HCT116 (cell line): Measurements from ENCODE around the gene ZNF229. TPM values are rescaled to one million over a fixed set of nuclear protein-coding genes. Genes with fewer than 3 reads are reported as not detected.

Experiments
- ATAC-seq: fragments of 200-7000 bp; cut with Tn5 transposase; 2 replicates; pipeline ENCODE4 v1.9.1; 2020; ENCODE audit warnings: mild to moderate bottlenecking, moderate library complexity
- BruUV-seq: library from RNA; stranded (reverse); fragments of 400-500 nt; replicated peaks from 2 replicates; lab custom pipeline; 2021; lab: Mats Ljungman, UMichigan
- CTCF ChIA-PET: fragments of 300-600 bp; sonication (Branson Sonifier 250); formaldehyde crosslinking; loops from one replicate; lab custom pipeline; 2021; ENCODE audit warnings: antibody characterized with exemption; lab: Charles Lee
- POLR2A ChIA-PET: fragments of 300-600, 350-600 bp; sonication (Branson Sonifier 250); formaldehyde crosslinking; loops from one replicate; lab custom pipeline; 2021; ENCODE audit warnings: antibody characterized with exemption; lab: Charles Lee
- RAD21 ChIA-PET, 2 experiments: fragments of 300-600 bp; sonication (Branson Sonifier 250); formaldehyde crosslinking; loops; one replicate each; lab custom pipeline; 2023; ENCODE audit warnings: low total read pairs in 2 of 2; ENCODE audit not compliant: uncharacterized antibody in 2 of 2, unreplicated experiment in 2 of 2, low non-redundant PET in 1 of 2; lab: Charles Lee
- DNase-seq: peaks from one replicate; pipeline ENCODE4 v3.0.0-alpha.2; 2010; ENCODE audit warnings: low read depth, low spot score
- H2AFZ ChIP-seq: fragments of 200-600 bp; shearing (Covaris generic), sonication (generic); 2 replicates; pipeline ENCODE4 v1.6.1; 2017; ENCODE audit warnings: low read depth, mixed run types, mixed read lengths, antibody characterized with exemption, low read length; ENCODE audit not compliant: poor library complexity, severe bottlenecking
- H3K27ac ChIP-seq: 2 replicates; pipeline ENCODE4 v1.5.1; 2012; ENCODE audit warnings: low read depth, low read length
- H3K27me3 ChIP-seq: fragments of 200-600 bp; sonication (generic); 2 replicates; pipeline ENCODE4 v1.6.1; 2016; ENCODE audit warnings: mixed run types, low read length, mixed read lengths; ENCODE audit not compliant: insufficient read depth
- H3K36me3 ChIP-seq, 2 experiments: fragments of 200-500 bp in 1 of 2; fragments of 200-600 bp in 1 of 2; sonication (Bioruptor generic) in 1 of 2; sonication (generic) in 1 of 2; 2 replicates each; pipeline versions ENCODE4 v1.5.1 to v1.6.1; 2014 to 2016; ENCODE audit warnings: low read length in 2 of 2, inconsistent platforms in 1 of 2, mixed read lengths in 1 of 2, mixed run types in 1 of 2; ENCODE audit not compliant: insufficient read depth in 2 of 2, control insufficient read depth in 1 of 2
- H3K4me1 ChIP-seq, 2 experiments: fragments of 200-600 bp in 1 of 2; sonication (generic) in 1 of 2; 2 replicates each; pipeline versions ENCODE4 v1.5.1 to v1.6.1; 2012 to 2017; ENCODE audit warnings: low read length in 2 of 2, inconsistent platforms in 1 of 2, mild to moderate bottlenecking in 1 of 2, mixed read lengths in 1 of 2, mixed run types in 1 of 2, moderate library complexity in 1 of 2; ENCODE audit not compliant: insufficient read depth in 2 of 2, control insufficient read depth in 1 of 2
- H3K4me2 ChIP-seq: fragments of 200-600 bp; sonication (generic); 2 replicates; pipeline ENCODE4 v1.6.1; 2017; ENCODE audit warnings: mixed run types, low read length, mixed read lengths
- H3K4me3 ChIP-seq, 2 experiments: fragments of 200-600 bp in 1 of 2; sonication (generic) in 1 of 2; replicated peaks in 1 of 2; 2 replicates each; pipeline ENCODE4 v1.5.1; 2011 to 2016; ENCODE audit warnings: low read length in 2 of 2, control low read depth in 1 of 2, low read depth in 1 of 2, mild to moderate bottlenecking in 1 of 2, mixed read lengths in 1 of 2, mixed run types in 1 of 2
- H3K79me2 ChIP-seq: fragments of 200-600 bp; sonication (generic); 2 replicates; pipeline ENCODE4 v1.6.1; 2017; ENCODE audit warnings: mild to moderate bottlenecking, mixed run types, low read length, moderate library complexity, mixed read lengths; ENCODE audit not compliant: insufficient read depth
- H3K9ac ChIP-seq: fragments of 200-600 bp; sonication (generic); 2 replicates; pipeline ENCODE4 v1.6.1; 2016; ENCODE audit warnings: low read length, mixed read lengths
- H3K9me2 ChIP-seq: fragments of 200-600 bp; sonication (generic), shearing (Covaris generic); 2 replicates; pipeline ENCODE4 v1.6.1; 2017; ENCODE audit warnings: mixed run types, mild to moderate bottlenecking, moderate library complexity; ENCODE audit not compliant: insufficient read depth
- H3K9me3 ChIP-seq, 2 experiments: fragments of 200-500 bp in 1 of 2; fragments of 200-600 bp in 1 of 2; sonication (Bioruptor generic) in 1 of 2; sonication (generic) in 1 of 2; 2 replicates each; pipeline ENCODE4 v1.6.1; 2014 to 2017; ENCODE audit warnings: low read length in 2 of 2, mixed read lengths in 2 of 2, inconsistent platforms in 1 of 2, low read depth in 1 of 2, mild to moderate bottlenecking in 1 of 2, mixed run types in 1 of 2, moderate library complexity in 1 of 2; ENCODE audit not compliant: control insufficient read depth in 1 of 2, insufficient read depth in 1 of 2
- H4K20me1 ChIP-seq: fragments of 200-600 bp; sonication (generic), shearing (Covaris generic); 2 replicates; pipeline ENCODE4 v1.6.1; 2017; ENCODE audit warnings: mixed run types, mild to moderate bottlenecking, moderate library complexity; ENCODE audit not compliant: insufficient read depth
- CEBPB ChIP-seq: IDR thresholded peaks from 2 replicates; pipeline ENCODE4 v1.6.1; 2012; ENCODE audit warnings: low read depth
- CTCF ChIP-seq, 3 experiments: fragments of 200-600 bp in 1 of 3; sonication (generic) in 1 of 3; IDR thresholded peaks in 2 of 3; conservative IDR thresholded peaks in 1 of 3; 2 replicates each; pipeline ENCODE4 v1.5.1; 2012 to 2017; ENCODE audit warnings: low read depth in 2 of 3, low read length in 2 of 3, antibody characterized with exemption in 1 of 3, borderline replicate concordance in 1 of 3, control low read depth in 1 of 3, mild to moderate bottlenecking in 1 of 3, mixed read lengths in 1 of 3, mixed run types in 1 of 3, moderate library complexity in 1 of 3; ENCODE audit not compliant: insufficient read depth in 1 of 3
- FOSL1 ChIP-seq: IDR thresholded peaks from 2 replicates; pipeline ENCODE4 v1.6.1; 2012; ENCODE audit warnings: low read depth
- JUND ChIP-seq: IDR thresholded peaks from 2 replicates; pipeline ENCODE4 v1.6.1; 2012
- MAX ChIP-seq: IDR thresholded peaks from 2 replicates; pipeline ENCODE4 v1.6.1; 2012
- POLR2AphosphoS5 ChIP-seq: IDR thresholded peaks from 2 replicates; pipeline ENCODE4 v1.6.1; 2011; ENCODE audit warnings: mild to moderate bottlenecking, low read depth, low read length, moderate library complexity
- RAD21 ChIP-seq: IDR thresholded peaks from 2 replicates; pipeline ENCODE4 v1.6.1; 2012; ENCODE audit warnings: low read depth, mild to moderate bottlenecking
- SIN3A ChIP-seq: IDR thresholded peaks from 2 replicates; pipeline ENCODE4 v1.6.1; 2012; ENCODE audit warnings: low read depth
- SP1 ChIP-seq: IDR thresholded peaks from 2 replicates; pipeline ENCODE4 v1.6.1; 2012; ENCODE audit warnings: low read depth
- SRF ChIP-seq: IDR thresholded peaks from 2 replicates; pipeline ENCODE4 v1.6.1; 2012; ENCODE audit warnings: low read depth
- ZNF274 ChIP-seq: fragments of 200-500 bp; sonication (Bioruptor generic); IDR thresholded peaks from 2 replicates; pipeline ENCODE4 v1.6.1; 2014; ENCODE audit warnings: mild to moderate bottlenecking, low read depth, low read length, inconsistent platforms
- intact Hi-C: fragments of 100-400 bp; cut with micrococcal nuclease; formaldehyde crosslinking; loops from 2 replicates; pipeline ENCODE4 v1.10.0; 2022
- total RNA-seq: library from RNA; stranded (reverse); gene quantifications from one replicate; pipeline ENCODE4 v1.2.1, GENCODE V29; 2021; ENCODE audit not compliant: unreplicated experiment
- TF ChIP-seq, protein P1 (sequence below): IDR thresholded peaks from 2 replicates; pipeline ENCODE4 v1.6.1; 2011; ENCODE audit warnings: mild to moderate bottlenecking, low read length, moderate library complexity; ENCODE audit not compliant: insufficient replicate concordance; ENCODE audit errors: extremely low read depth
- TF ChIP-seq, protein P2 (sequence below): IDR thresholded peaks from 2 replicates; pipeline ENCODE4 v1.6.1; 2012; ENCODE audit warnings: low read depth

ZNF229 gene
- total RNA-seq, 1 experiment from 2014 or later, result not detected

DNA sequence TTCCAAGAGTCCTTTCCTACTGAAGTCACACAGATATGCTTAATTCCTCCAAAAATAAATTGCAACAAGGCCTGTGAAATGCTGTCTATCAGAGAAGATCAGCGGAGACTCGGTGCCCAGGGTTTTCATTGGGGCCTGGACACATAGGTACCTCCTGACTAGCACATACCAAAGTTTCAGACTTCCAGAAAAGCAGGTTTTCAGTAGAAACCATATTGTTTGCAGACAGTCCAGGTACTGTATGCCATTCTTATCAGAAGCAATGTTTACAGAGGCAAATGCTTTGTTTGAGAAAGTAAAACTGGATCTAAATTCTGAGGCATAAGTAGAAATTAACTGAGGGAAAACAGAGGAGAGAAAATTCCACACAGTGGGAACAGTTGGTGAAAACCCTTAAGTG, 12.8 kb downstream of the ZNF229 start:
- BruUV-seq, result no TSS peak
- Histone ChIP-seq H3K36me3 (no peaks in the 10 kb centered on the region), H4K20me1 (no peaks in the 10 kb centered on the region), H3K4me2 (no peak overlapping the region), H3K9me2 (no peaks in the 10 kb centered on the region), H3K9ac (no peak overlapping the region), H3K27me3 (no peaks in the 10 kb centered on the region), H3K4me3 (no peak overlapping the region), H3K9me3 (no peaks in the 10 kb centered on the region; a peak in 2 of 4 replicates), H3K4me1 (no peaks in the 10 kb centered on the region), H2AFZ (no peak overlapping the region), H3K79me2 (no peaks in the 10 kb centered on the region), H3K27ac (no peak overlapping the region)
- DNase-seq, result no peak
- RAD21 ChIA-PET, result no interaction called here
- no peak for ATAC-seq
- POLR2A ChIA-PET, result no interaction called here
- TF ChIP-seq JUND (no peak), FOSL1 (no peak), SP1 (no peak)
- CTCF ChIA-PET, result no interaction called here
- intact Hi-C loops, result no loop called here

DNA sequence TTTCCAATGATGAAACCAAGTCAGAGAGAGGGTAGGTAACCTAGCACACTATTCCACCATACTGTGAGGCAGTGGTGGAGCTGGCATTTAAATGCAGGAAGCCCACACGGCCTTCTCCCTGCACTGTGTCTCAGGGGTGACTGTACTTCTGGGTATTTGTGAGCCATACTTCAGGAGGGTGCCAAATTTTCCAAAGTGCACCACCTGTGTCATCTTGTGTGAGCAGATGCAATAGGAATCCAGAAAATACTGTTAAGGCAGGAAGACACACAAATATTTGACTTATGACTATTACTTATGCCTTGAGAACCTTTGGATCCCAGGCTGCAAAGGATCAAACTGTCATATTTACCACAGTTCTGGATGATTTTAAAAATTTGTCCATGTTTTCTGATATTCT, 17.3 kb downstream of the ZNF229 start:
- ChIA-PET RAD21 (no interaction called here), POLR2A (no interaction called here), CTCF (no interaction called here)
- no peaks in the 10 kb centered on the region for H3K9me2 ChIP-seq
- no peaks in the 10 kb centered on the region for H4K20me1 ChIP-seq
- no peaks in the 10 kb centered on the region for H3K4me1 ChIP-seq
- intact Hi-C loops, result no loop called here
- H3K36me3 ChIP-seq, result no peaks in the 10 kb centered on the region
- no peak overlapping the region for H3K4me3 ChIP-seq
- H3K9ac ChIP-seq, result no peak overlapping the region
- no peak overlapping the region for H2AFZ ChIP-seq
- ATAC-seq (no peak), DNase-seq (no peak)
- no peaks in the 10 kb centered on the region for H3K27me3 ChIP-seq
- H3K4me2 ChIP-seq, result no peak overlapping the region
- H3K79me2 ChIP-seq, result no peaks in the 10 kb centered on the region
- H3K27ac ChIP-seq, result no peak overlapping the region
- BruUV-seq, result no TSS peak
- H3K9me3 ChIP-seq, result peaks cover 0 to 12% of the 10 kb centered on the region in 2 experiments; a peak in 2 of 4 replicates
- TF ChIP-seq ZNF274 (no peak), RAD21 (no peak), MAX (no peak), CEBPB (no peak), POLR2AphosphoS5 (no peak), SP1 (no peak), FOSL1 (no peak), SIN3A (no peak), CTCF (IDR thresholded peaks at IDR 0.05 in 2 of 3, conservative IDR thresholded peaks at IDR 0.05 in 1 of 3; ENCODE audit: borderline replicate concordance in 1 of 3, insufficient read depth in 1 of 3, low read depth in 2 of 3, low read length in 2 of 3) (no peak), SRF (no peak)
- TF ChIP-seq, protein P1, sequence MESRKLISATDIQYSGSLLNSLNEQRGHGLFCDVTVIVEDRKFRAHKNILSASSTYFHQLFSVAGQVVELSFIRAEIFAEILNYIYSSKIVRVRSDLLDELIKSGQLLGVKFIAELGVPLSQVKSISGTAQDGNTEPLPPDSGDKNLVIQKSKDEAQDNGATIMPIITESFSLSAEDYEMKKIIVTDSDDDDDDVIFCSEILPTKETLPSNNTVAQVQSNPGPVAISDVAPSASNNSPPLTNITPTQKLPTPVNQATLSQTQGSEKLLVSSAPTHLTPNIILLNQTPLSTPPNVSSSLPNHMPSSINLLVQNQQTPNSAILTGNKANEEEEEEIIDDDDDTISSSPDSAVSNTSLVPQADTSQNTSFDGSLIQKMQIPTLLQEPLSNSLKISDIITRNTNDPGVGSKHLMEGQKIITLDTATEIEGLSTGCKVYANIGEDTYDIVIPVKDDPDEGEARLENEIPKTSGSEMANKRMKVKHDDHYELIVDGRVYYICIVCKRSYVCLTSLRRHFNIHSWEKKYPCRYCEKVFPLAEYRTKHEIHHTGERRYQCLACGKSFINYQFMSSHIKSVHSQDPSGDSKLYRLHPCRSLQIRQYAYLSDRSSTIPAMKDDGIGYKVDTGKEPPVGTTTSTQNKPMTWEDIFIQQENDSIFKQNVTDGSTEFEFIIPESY, result no peak
- TF ChIP-seq, protein P2, sequence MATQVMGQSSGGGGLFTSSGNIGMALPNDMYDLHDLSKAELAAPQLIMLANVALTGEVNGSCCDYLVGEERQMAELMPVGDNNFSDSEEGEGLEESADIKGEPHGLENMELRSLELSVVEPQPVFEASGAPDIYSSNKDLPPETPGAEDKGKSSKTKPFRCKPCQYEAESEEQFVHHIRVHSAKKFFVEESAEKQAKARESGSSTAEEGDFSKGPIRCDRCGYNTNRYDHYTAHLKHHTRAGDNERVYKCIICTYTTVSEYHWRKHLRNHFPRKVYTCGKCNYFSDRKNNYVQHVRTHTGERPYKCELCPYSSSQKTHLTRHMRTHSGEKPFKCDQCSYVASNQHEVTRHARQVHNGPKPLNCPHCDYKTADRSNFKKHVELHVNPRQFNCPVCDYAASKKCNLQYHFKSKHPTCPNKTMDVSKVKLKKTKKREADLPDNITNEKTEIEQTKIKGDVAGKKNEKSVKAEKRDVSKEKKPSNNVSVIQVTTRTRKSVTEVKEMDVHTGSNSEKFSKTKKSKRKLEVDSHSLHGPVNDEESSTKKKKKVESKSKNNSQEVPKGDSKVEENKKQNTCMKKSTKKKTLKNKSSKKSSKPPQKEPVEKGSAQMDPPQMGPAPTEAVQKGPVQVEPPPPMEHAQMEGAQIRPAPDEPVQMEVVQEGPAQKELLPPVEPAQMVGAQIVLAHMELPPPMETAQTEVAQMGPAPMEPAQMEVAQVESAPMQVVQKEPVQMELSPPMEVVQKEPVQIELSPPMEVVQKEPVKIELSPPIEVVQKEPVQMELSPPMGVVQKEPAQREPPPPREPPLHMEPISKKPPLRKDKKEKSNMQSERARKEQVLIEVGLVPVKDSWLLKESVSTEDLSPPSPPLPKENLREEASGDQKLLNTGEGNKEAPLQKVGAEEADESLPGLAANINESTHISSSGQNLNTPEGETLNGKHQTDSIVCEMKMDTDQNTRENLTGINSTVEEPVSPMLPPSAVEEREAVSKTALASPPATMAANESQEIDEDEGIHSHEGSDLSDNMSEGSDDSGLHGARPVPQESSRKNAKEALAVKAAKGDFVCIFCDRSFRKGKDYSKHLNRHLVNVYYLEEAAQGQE, result no peak
